ENCODE data around the gene L3MBTL2. TPM values are rescaled to one million over a fixed set of nuclear protein-coding genes. Genes with fewer than 3 reads are reported as not detected.

The L3MBTL2 gene
- total and polyA plus RNA-seq, 9 of the 15 experiments (the other 6 are each of a cell fraction or from before 2014, with no cell fraction given), result 10.3 to 23.1 (median 18.6) TPM

GRCh38 chr22:41175546-41175945 lies 29.6 kb upstream of the L3MBTL2 start (continued):
- TF ChIP-seq CHD7 (IDR thresholded peaks at IDR 0.05; ENCODE audit: low read depth, low read length), result no peak

All from K562 (cell line).